ENCODE results near the gene HOMEZ. TPM values are rescaled to one million over a fixed set of nuclear protein-coding genes. Genes with fewer than 3 reads are reported as not detected.

HOMEZ gene
- total and polyA plus RNA-seq, 10 of the 15 experiments (the other 5 are each of a cell fraction or from before 2014, with no cell fraction given), result 2.6 to 19.3 (median 13.0) TPM

GRCh38 chr14:23296012-23296777 is 10.3 kb upstream of the HOMEZ start:
- 94% methylated on average over 7 of the region's 7 CpGs for WGBS (ENCODE audit: insufficient coverage, insufficient replicate concordance, low lambda C conversion rate, missing lambda C conversion rate)
- CTCF ChIA-PET, result interaction anchor here (0.6 to 6.1 kb wide), 11 partner anchors 10 to 264 kb away, joined by 3 to 40 read pairs (median 7); partner anchors contain the start of genes BCL2L2, HOMEZ and PABPN1
- FAIRE-seq, result no peak
- TF ChIP-seq CHD4 (IDR thresholded peaks at IDR 0.05), result no peak
- TF ChIP-seq E2F8 (IDR thresholded peaks at IDR 0.05; ENCODE audit: low read depth, partially characterized antibody), result no peak
- no peak for TF ChIP-seq ZSCAN29 (IDR thresholded peaks at IDR 0.05)
- no peak for TF ChIP-seq E2F4 (IDR thresholded peaks at IDR 0.05; ENCODE audit: low read depth, low read length)
- TF ChIP-seq TBL1XR1 (IDR thresholded peaks at IDR 0.05; ENCODE audit: low read depth, low read length), result no peak
- TF ChIP-seq TARDBP (IDR thresholded peaks at IDR 0.05; ENCODE audit: borderline replicate concordance), result no peak
- TF ChIP-seq SKIL (IDR thresholded peaks at IDR 0.05; ENCODE audit: low read depth, poor library complexity, severe bottlenecking), result no peak
- TF ChIP-seq ZNF384 (IDR thresholded peaks at IDR 0.05; ENCODE audit: borderline replicate concordance, low read depth, low read length), result no peak
- TF ChIP-seq SIN3A (IDR thresholded peaks at IDR 0.05; ENCODE audit: low read depth, low read length), result no peak
- TF ChIP-seq CBFB (IDR thresholded peaks at IDR 0.05; ENCODE audit: low read depth), result no peak
- TF ChIP-seq RELB (IDR thresholded peaks at IDR 0.05; ENCODE audit: low read depth), result no peak
- TF ChIP-seq USF2 (IDR thresholded peaks at IDR 0.05; ENCODE audit: borderline replicate concordance, low read depth, low read length), result no peak
- no peak for TF ChIP-seq NFXL1 (IDR thresholded peaks at IDR 0.05; ENCODE audit: borderline replicate concordance)
- TF ChIP-seq POU2F2 (IDR thresholded peaks at IDR 0.05; ENCODE audit: borderline replicate concordance, low read depth, low read length), result no peak

More at GRCh38 chr14:23296012-23296777, 10.3 kb upstream of the HOMEZ start:
- DNase-seq (ENCODE audit: low read depth, low spot score) (no peak), ATAC-seq (no peak)
- in situ Hi-C loops (cut with MboI) (no loop called here), intact Hi-C loops (cut with micrococcal nuclease; ENCODE audit: unreplicated experiment) (no loop called here)
- Histone ChIP-seq H3K9me3 (replicated peaks; ENCODE audit: control insufficient read depth, insufficient read depth, low read length) (no peaks in the 10 kb centered on the region), H3K27me3 (replicated peaks in 1 of 2; ENCODE audit: control insufficient read depth in 2 of 2, insufficient read depth in 2 of 2, low read length in 1 of 2) (no peaks in the 10 kb centered on the region), H3K79me2 (ENCODE audit: control insufficient read depth, insufficient read depth, low read length) (peaks cover 7% of the 10 kb centered on the region), H2AFZ (ENCODE audit: control insufficient read depth, low read depth, low read length) (no peak overlapping the region), H4K20me1 (ENCODE audit: control insufficient read depth, insufficient read depth) (no peaks in the 10 kb centered on the region), H3K4me2 (ENCODE audit: control insufficient read depth, insufficient read depth) (no peak overlapping the region), H3K4me3 (no peak overlapping the region), H3K27ac (ENCODE audit: control insufficient read depth, insufficient read depth) (no peak overlapping the region), H3K9ac (ENCODE audit: control insufficient read depth, insufficient read depth, low read length) (no peak overlapping the region), H3K4me1 (ENCODE audit: control insufficient read depth, insufficient read depth, low read length) (0 out of 2 replicates have a peak, but pooled peaks cover 4% of the 10 kb centered on the region), H3K36me3 (ENCODE audit: control insufficient read depth in 2 of 2, insufficient read depth in 2 of 2, low read length in 1 of 2) (no peaks in the 10 kb centered on the region)
- ChIA-PET SMC1A (ENCODE audit: uncharacterized antibody, unreplicated experiment) (interaction anchor here (1.0 to 7.1 kb wide), 4 partner anchors 9 to 225 kb away, joined by 3 to 34 read pairs (median 7); partner anchors contain the start of genes HOMEZ and PABPN1), RAD21 (ENCODE audit: unreplicated experiment) (interaction anchor here (0.8 to 2.0 kb wide), 4 partner anchors 14 to 28 kb away, joined by 3 to 6 read pairs (median 4); no protein-coding TSS in a partner anchor), POLR2A (interaction anchor here (0.8 to 1.7 kb wide), 2 partner anchors 10 to 11 kb away, joined by 4 to 6 read pairs; partner anchors contain the start of genes BCL2L2 and HOMEZ)
- BruUV-seq (replicated peaks), result no TSS peak

Measured in GM12878 (cell line).